Stimulated activated naive B cell treated with anti-CD40 and anti-IgM and Interleukin-4, amounts not matched to agents 10 μg/mL and 1 μg/mL and 100 μg/mL, for 72 hours (primary cell): ENCODE results near the gene TNFAIP2.
"Not testable (repeated sequence)": the region's sequence is repeated elsewhere in the genome, so short reads cannot be mapped to it uniquely, and the experiment has no call there.

ENCODE experiments used
- ATAC-seq, 2 donors: fragments of 150-1000 bp; cut with Tn5 transposase; replicated peaks; 2 replicates each; pipeline ENCODE4 v1.10.0; 2021; ENCODE audit warnings: moderate library complexity in 1 of 2
- DNase-seq: peaks from one replicate; pipeline ENCODE4 v3.0.0; 2021
- H3K27ac Mint-ChIP-seq: one replicate; pipeline ENCODE4 v1.8.0; 2022; ENCODE audit warnings: mild to moderate bottlenecking, mixed read lengths
- H3K27me3 Mint-ChIP-seq, 2 donors: one replicate each; pipeline ENCODE4 v1.8.0; 2022; ENCODE audit warnings: mixed read lengths in 2 of 2
- H3K36me3 Mint-ChIP-seq, 2 donors: one replicate each; pipeline ENCODE4 v1.8.0; 2022; ENCODE audit warnings: mixed read lengths in 2 of 2, mild to moderate bottlenecking in 1 of 2
- H3K4me1 Mint-ChIP-seq, 2 donors: one replicate each; pipeline ENCODE4 v1.8.0; 2022; ENCODE audit warnings: mixed read lengths in 2 of 2, mild to moderate bottlenecking in 1 of 2
- H3K4me3 Mint-ChIP-seq, 2 donors: one replicate each; pipeline ENCODE4 v1.8.0; 2022; ENCODE audit warnings: mild to moderate bottlenecking in 2 of 2, mixed read lengths in 2 of 2, moderate library complexity in 1 of 2
- H3K9me3 Mint-ChIP-seq, 2 donors: one replicate each; pipeline ENCODE4 v1.8.0; 2022; ENCODE audit warnings: mixed read lengths in 2 of 2, mild to moderate bottlenecking in 1 of 2

The TNFAIP2 gene

GRCh38 chr14:103169954-103170353 lies 46.7 kb downstream of the TNFAIP2 start:
- H3K27me3 Mint-ChIP-seq = peaks cover 26 to 31% of the 10 kb centered on the region in 2 donors
- DNase-seq (no peak), ATAC-seq (no peak)
- no peak overlapping the region for H3K27ac Mint-ChIP-seq
- no peaks in the 10 kb centered on the region for H3K4me1 Mint-ChIP-seq
- H3K9me3 Mint-ChIP-seq = peaks cover 16 to 27% of the 10 kb centered on the region in 2 donors
- H3K36me3 Mint-ChIP-seq = peaks cover 4 to 8% of the 10 kb centered on the region in 2 donors
- H3K4me3 Mint-ChIP-seq = no peak overlapping the region

- H3K4me3 Mint-ChIP-seq, H3K27ac Mint-ChIP-seq, H3K36me3 Mint-ChIP-seq, DNase-seq, ATAC-seq, H3K4me1 Mint-ChIP-seq: not testable (repeated sequence)
- Mint-ChIP-seq H3K27me3 (peaks cover 22 to 33% of the 10 kb centered on the region in 2 donors), H3K9me3 (peaks cover 21 to 30% of the 10 kb centered on the region in 2 donors)
These were observed 47.9 kb downstream of the TNFAIP2 start for GRCh38 chr14:103171206-103171605.

GRCh38 chr14:103172921-103173320 lies 49.7 kb downstream of the TNFAIP2 start:
- H3K36me3 Mint-ChIP-seq = peaks cover 4 to 8% of the 10 kb centered on the region in 2 donors
- H3K4me1 Mint-ChIP-seq = no peaks in the 10 kb centered on the region
- H3K27ac Mint-ChIP-seq = no peak overlapping the region
- DNase-seq = no peak
- H3K4me3 Mint-ChIP-seq = no peak overlapping the region
- ATAC-seq = no peak
- peaks cover 21 to 30% of the 10 kb centered on the region in 2 donors for H3K9me3 Mint-ChIP-seq
- H3K27me3 Mint-ChIP-seq = peaks cover 19 to 31% of the 10 kb centered on the region in 2 donors

GRCh38 chr14:103173887-103174286 lies 50.6 kb downstream of the TNFAIP2 start:
- not testable (repeated sequence) for H3K4me3 Mint-ChIP-seq, H3K27ac Mint-ChIP-seq, H3K36me3 Mint-ChIP-seq, ATAC-seq, H3K4me1 Mint-ChIP-seq, DNase-seq
- H3K9me3 Mint-ChIP-seq = peaks cover 21 to 30% of the 10 kb centered on the region in 2 donors
- peaks cover 19 to 32% of the 10 kb centered on the region in 2 donors for H3K27me3 Mint-ChIP-seq

- ATAC-seq, DNase-seq, H3K4me1 Mint-ChIP-seq, H3K27ac Mint-ChIP-seq, H3K36me3 Mint-ChIP-seq, H3K4me3 Mint-ChIP-seq: not testable (repeated sequence)
- H3K27me3 Mint-ChIP-seq = peaks cover 13 to 36% of the 10 kb centered on the region in 2 donors
- H3K9me3 Mint-ChIP-seq = peaks cover 10 to 19% of the 10 kb centered on the region in 2 donors
These were observed 52.9 kb downstream of the TNFAIP2 start for GRCh38 chr14:103176176-103176575.

GRCh38 chr14:103177376-103177775 lies 54.1 kb downstream of the TNFAIP2 start:
- no peak overlapping the region for H3K4me3 Mint-ChIP-seq
- DNase-seq (no peak), ATAC-seq (no peak)
- peaks cover 10 to 15% of the 10 kb centered on the region in 2 donors for H3K9me3 Mint-ChIP-seq
- no peak overlapping the region for H3K27ac Mint-ChIP-seq
- peaks cover 0 to 3% of the 10 kb centered on the region in 2 donors for H3K36me3 Mint-ChIP-seq
- H3K4me1 Mint-ChIP-seq = no peaks in the 10 kb centered on the region
- H3K27me3 Mint-ChIP-seq = peaks cover 16 to 31% of the 10 kb centered on the region in 2 donors

- no peaks in the 10 kb centered on the region for H3K4me1 Mint-ChIP-seq
- peaks cover 10 to 12% of the 10 kb centered on the region in 2 donors for H3K9me3 Mint-ChIP-seq
- DNase-seq = no peak
- ATAC-seq = no peak
- H3K27me3 Mint-ChIP-seq = peaks cover 19 to 31% of the 10 kb centered on the region in 2 donors
- H3K4me3 Mint-ChIP-seq = no peak overlapping the region
- no peaks in the 10 kb centered on the region for H3K36me3 Mint-ChIP-seq
- no peak overlapping the region for H3K27ac Mint-ChIP-seq
These were observed 55.3 kb downstream of the TNFAIP2 start for GRCh38 chr14:103178521-103178920.

GRCh38 chr14:103179094-103179493 lies 55.8 kb downstream of the TNFAIP2 start:
- Mint-ChIP-seq H3K9me3 (peaks cover 10% of the 10 kb centered on the region in 2 donors), H3K4me1 (no peaks in the 10 kb centered on the region), H3K4me3 (no peak overlapping the region), H3K36me3 (no peaks in the 10 kb centered on the region), H3K27me3 (peaks cover 23 to 37% of the 10 kb centered on the region in 2 donors), H3K27ac (no peak overlapping the region)
- ATAC-seq (no peak), DNase-seq (no peak)

- Mint-ChIP-seq H3K4me3 (no peak overlapping the region), H3K36me3 (no peaks in the 10 kb centered on the region), H3K9me3 (peaks cover under 1% of the 10 kb centered on the region in 2 donors), H3K4me1 (no peaks in the 10 kb centered on the region), H3K27me3 (peaks cover 20 to 40% of the 10 kb centered on the region in 2 donors), H3K27ac (no peak overlapping the region)
- no peak for DNase-seq
- no peak for ATAC-seq
These were observed 57.1 kb downstream of the TNFAIP2 start for GRCh38 chr14:103180331-103180730.

- ATAC-seq = no peak
- Mint-ChIP-seq H3K27me3 (peaks cover 48 to 54% of the 10 kb centered on the region in 2 donors), H3K4me1 (peaks cover 0 to 2% of the 10 kb centered on the region in 2 donors), H3K4me3 (no peak overlapping the region), H3K9me3 (no peaks in the 10 kb centered on the region), H3K36me3 (no peaks in the 10 kb centered on the region), H3K27ac (no peak overlapping the region)
- no peak for DNase-seq
These were observed 60.8 kb downstream of the TNFAIP2 start for GRCh38 chr14:103184046-103184445.

GRCh38 chr14:103185051-103186029 lies 62.1 kb downstream of the TNFAIP2 start:
- ATAC-seq (no peak), DNase-seq (no peak)
- Mint-ChIP-seq H3K4me1 (peaks cover 0 to 2% of the 10 kb centered on the region in 2 donors), H3K36me3 (peaks cover 0 to 4% of the 10 kb centered on the region in 2 donors), H3K4me3 (no peak overlapping the region), H3K9me3 (no peaks in the 10 kb centered on the region), H3K27me3 (peaks cover 52 to 61% of the 10 kb centered on the region in 2 donors), H3K27ac (no peak overlapping the region)

GRCh38 chr14:103186241-103186822 lies 63.1 kb downstream of the TNFAIP2 start:
- Mint-ChIP-seq H3K9me3 (no peaks in the 10 kb centered on the region), H3K27ac (no peak overlapping the region), H3K4me1 (peaks cover 0 to 3% of the 10 kb centered on the region in 2 donors), H3K36me3 (peaks cover 0 to 4% of the 10 kb centered on the region in 2 donors), H3K4me3 (no peak overlapping the region), H3K27me3 (peaks cover 57 to 63% of the 10 kb centered on the region in 2 donors)
- DNase-seq (no peak), ATAC-seq (no peak)
